ENCODE data around the gene ABCB1.

The ABCB1 gene

GRCh38 chr7:87600130-87601124 lies at the start of gene ABCB1:
TSS of gene ABCB1 (minus strand) at chr7:87600884. CDS start at chr7:87600184, 700 bp downstream.
- H3K9me3 ChIP-seq (ENCODE audit: control insufficient read depth, insufficient read depth, low read length) = no peaks in the 10 kb centered on the region
- no peak within 1 kb of the TSS for H3K9ac ChIP-seq (ENCODE audit: low read depth, low read length)
- no peaks in the 10 kb centered on the region for H3K36me3 ChIP-seq (ENCODE audit: control insufficient read depth, insufficient read depth, low read length)
- H3K27ac ChIP-seq (ENCODE audit: low read depth, low read length) = no peak within 1 kb of the TSS
- H3K4me3 ChIP-seq (ENCODE audit: low read depth, low read length) = peak within 1 kb of the TSS; percentile 56
- H3K4me1 ChIP-seq (ENCODE audit: control insufficient read depth, insufficient read depth, low read length) = no peaks in the 10 kb centered on the region
- peaks cover 46% of the 10 kb centered on the region for H3K27me3 ChIP-seq (ENCODE audit: control insufficient read depth, insufficient read depth, low read length)

DNA sequence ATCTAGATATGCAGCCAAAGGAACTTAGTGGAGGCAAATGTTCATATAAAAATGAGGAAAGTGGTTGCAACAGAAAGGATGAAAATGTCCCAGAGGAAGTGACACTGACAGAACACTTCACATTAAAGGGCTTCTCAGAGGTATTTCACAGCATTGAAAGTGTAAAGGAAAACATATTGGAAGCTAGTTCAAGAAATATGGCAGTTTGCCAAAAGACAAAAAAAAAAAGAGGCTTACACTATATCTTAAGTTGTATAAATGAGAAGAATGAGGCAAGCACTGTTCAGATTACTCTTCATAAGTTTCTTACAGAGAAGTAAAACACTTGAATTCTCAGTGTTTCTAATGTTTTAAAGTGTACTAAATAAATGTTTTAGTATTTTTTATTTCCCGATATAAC lies 47.6 kb upstream of the ABCB1 start:
- no peaks in the 10 kb centered on the region for H3K9me3 ChIP-seq (ENCODE audit: control insufficient read depth, insufficient read depth, low read length)
- no peaks in the 10 kb centered on the region for H3K4me1 ChIP-seq (ENCODE audit: control insufficient read depth, insufficient read depth, low read length)
- no peak overlapping the region for H3K4me3 ChIP-seq (ENCODE audit: low read depth, low read length)
- no peaks in the 10 kb centered on the region for H3K36me3 ChIP-seq (ENCODE audit: control insufficient read depth, insufficient read depth, low read length)
- H3K27ac ChIP-seq (ENCODE audit: low read depth, low read length) = no peak overlapping the region
- no peaks in the 10 kb centered on the region for H3K27me3 ChIP-seq (ENCODE audit: control insufficient read depth, insufficient read depth, low read length)
- no peak overlapping the region for H3K9ac ChIP-seq (ENCODE audit: low read depth, low read length)

DNA sequence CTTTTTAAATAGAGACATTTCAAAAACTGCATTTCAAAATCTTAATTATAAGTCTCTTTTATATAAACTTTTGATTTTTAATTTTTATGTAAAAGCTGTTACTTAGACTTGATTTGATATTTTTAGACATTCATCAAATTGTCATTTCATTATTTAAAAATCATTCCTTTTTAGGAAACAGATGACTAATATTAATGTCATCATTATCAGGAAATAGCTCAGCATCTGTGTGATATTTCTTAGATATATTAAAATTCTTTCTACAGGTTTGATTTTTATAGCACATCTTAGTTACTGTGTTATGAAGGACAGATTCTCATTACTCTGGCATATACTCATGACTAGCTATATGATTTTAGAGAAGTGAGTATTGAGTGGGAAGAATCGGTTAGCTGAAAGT lies 44.8 kb upstream of the ABCB1 start:
- no peak overlapping the region for H3K4me3 ChIP-seq (ENCODE audit: low read depth, low read length)
- H3K27ac ChIP-seq (ENCODE audit: low read depth, low read length) = no peak overlapping the region
- no peaks in the 10 kb centered on the region for H3K27me3 ChIP-seq (ENCODE audit: control insufficient read depth, insufficient read depth, low read length)
- no peaks in the 10 kb centered on the region for H3K4me1 ChIP-seq (ENCODE audit: control insufficient read depth, insufficient read depth, low read length)
- no peaks in the 10 kb centered on the region for H3K9me3 ChIP-seq (ENCODE audit: control insufficient read depth, insufficient read depth, low read length)
- H3K9ac ChIP-seq (ENCODE audit: low read depth, low read length) = no peak overlapping the region
- H3K36me3 ChIP-seq (ENCODE audit: control insufficient read depth, insufficient read depth, low read length) = no peaks in the 10 kb centered on the region

DNA sequence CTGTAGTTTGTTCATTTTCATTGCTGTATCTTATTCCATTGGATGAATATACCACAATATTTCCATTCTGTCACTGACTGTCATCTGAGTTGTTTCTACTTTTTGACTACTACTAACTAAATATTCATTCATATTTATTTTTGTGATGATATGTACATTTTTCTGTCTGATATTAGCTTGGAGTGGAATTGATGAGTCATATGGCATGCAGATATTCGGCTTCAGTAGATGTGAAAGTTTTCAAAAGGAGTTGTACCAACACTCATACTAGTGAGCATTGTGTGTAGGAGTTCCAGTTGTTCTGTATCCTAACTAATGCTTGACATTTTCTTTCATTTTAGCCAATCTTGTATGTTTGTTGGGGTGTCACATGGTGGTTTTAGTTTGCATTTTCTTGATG lies 35.2 kb upstream of the ABCB1 start:
- Histone ChIP-seq H3K27ac (ENCODE audit: low read depth, low read length) (no peak overlapping the region), H3K36me3 (ENCODE audit: control insufficient read depth, insufficient read depth, low read length) (no peaks in the 10 kb centered on the region), H3K9ac (ENCODE audit: low read depth, low read length) (no peak overlapping the region), H3K4me3 (ENCODE audit: low read depth, low read length) (no peak overlapping the region), H3K4me1 (ENCODE audit: control insufficient read depth, insufficient read depth, low read length) (no peaks in the 10 kb centered on the region), H3K9me3 (ENCODE audit: control insufficient read depth, insufficient read depth, low read length) (no peaks in the 10 kb centered on the region), H3K27me3 (ENCODE audit: control insufficient read depth, insufficient read depth, low read length) (no peaks in the 10 kb centered on the region)

DNA sequence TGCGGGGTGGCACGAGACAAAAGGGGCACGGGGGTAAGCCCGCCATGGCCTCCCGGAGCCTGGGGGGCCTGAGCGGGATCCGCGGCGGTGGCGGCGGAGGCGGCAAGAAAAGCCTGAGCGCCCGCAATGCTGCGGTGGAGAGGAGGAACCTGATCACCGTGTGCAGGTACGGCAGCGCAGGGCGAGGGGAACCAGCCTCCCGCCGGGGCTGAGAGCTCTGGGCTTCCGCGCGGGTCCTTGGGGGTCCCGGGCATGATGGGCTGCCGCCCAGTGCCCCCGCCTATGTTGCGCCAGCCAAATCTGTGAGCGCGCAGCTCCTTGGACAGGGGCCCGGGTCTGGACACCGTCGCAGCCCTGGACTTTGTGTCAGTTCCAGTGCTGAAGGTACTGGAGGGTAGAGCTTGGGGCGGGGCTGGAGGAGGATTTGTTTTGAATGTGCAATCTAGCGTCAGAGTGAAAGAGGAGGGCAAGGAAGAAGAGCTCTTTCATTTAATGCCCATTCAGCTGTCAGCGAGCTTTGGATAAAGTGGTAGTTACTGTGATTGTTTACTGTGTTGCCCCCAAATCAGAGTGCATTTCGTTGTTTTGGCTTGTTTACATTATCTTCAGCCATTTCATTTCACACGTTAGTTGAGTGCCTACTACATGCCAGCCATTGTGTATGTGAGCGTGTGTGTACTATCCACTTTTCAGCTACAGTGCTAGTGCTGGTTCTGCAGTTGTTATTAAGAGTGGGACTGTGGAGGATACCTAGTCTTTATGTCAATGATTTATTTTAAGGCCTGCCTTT lies 28.3 kb upstream of the ABCB1 start:
- H3K36me3 ChIP-seq (ENCODE audit: control insufficient read depth, insufficient read depth, low read length) = no peaks in the 10 kb centered on the region
- H3K9ac ChIP-seq (ENCODE audit: low read depth, low read length) = no peak overlapping the region

GRCh38 chr7:87627634-87627994 lies 26.9 kb upstream of the ABCB1 start:
- Histone ChIP-seq H3K9ac (ENCODE audit: low read depth, low read length) (no peak overlapping the region), H3K27me3 (ENCODE audit: control insufficient read depth, insufficient read depth, low read length) (peaks cover 36% of the 10 kb centered on the region), H3K9me3 (ENCODE audit: control insufficient read depth, insufficient read depth, low read length) (no peaks in the 10 kb centered on the region), H3K27ac (ENCODE audit: low read depth, low read length) (no peak overlapping the region), H3K4me3 (ENCODE audit: low read depth, low read length) (peak overlapping the region; percentile 73), H3K36me3 (ENCODE audit: control insufficient read depth, insufficient read depth, low read length) (no peaks in the 10 kb centered on the region), H3K4me1 (ENCODE audit: control insufficient read depth, insufficient read depth, low read length) (no peaks in the 10 kb centered on the region)

More for the DNA sequence above, 28.3 kb upstream of the ABCB1 start:
- no peak overlapping the region for H3K27ac ChIP-seq (ENCODE audit: low read depth, low read length)
- no peaks in the 10 kb centered on the region for H3K9me3 ChIP-seq (ENCODE audit: control insufficient read depth, insufficient read depth, low read length)
- peaks cover 36% of the 10 kb centered on the region for H3K27me3 ChIP-seq (ENCODE audit: control insufficient read depth, insufficient read depth, low read length)
- H3K4me3 ChIP-seq (ENCODE audit: low read depth, low read length) = peak overlapping the region; percentile 73
- no peaks in the 10 kb centered on the region for H3K4me1 ChIP-seq (ENCODE audit: control insufficient read depth, insufficient read depth, low read length)

DNA sequence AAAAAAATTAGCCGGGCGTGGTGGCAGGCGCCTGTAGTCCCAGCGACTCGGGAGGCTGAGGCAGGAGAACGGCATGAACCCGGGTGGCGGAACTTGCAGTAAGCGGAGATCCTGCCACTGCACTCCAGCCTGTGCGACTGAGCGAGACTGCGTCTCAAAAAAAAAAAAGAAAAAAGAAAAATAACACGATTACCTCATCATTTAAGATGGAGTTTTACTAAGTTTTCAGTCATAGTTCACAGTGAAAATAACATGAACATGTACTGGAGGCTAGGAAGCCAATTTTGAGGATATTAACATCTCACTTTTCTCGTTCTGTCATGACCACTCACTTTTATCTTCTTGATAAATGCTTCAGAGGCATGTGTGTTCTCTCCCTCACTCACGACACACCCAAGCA lies 24.4 kb upstream of the ABCB1 start:
- no peaks in the 10 kb centered on the region for H3K36me3 ChIP-seq (ENCODE audit: control insufficient read depth, insufficient read depth, low read length)
- H3K9me3 ChIP-seq (ENCODE audit: control insufficient read depth, insufficient read depth, low read length) = no peaks in the 10 kb centered on the region
- H3K4me3 ChIP-seq (ENCODE audit: low read depth, low read length) = no peak overlapping the region
- H3K9ac ChIP-seq (ENCODE audit: low read depth, low read length) = no peak overlapping the region
- H3K27me3 ChIP-seq (ENCODE audit: control insufficient read depth, insufficient read depth, low read length) = peaks cover 32% of the 10 kb centered on the region
- H3K27ac ChIP-seq (ENCODE audit: low read depth, low read length) = no peak overlapping the region
- no peaks in the 10 kb centered on the region for H3K4me1 ChIP-seq (ENCODE audit: control insufficient read depth, insufficient read depth, low read length)

GRCh38 chr7:87624628-87625027 lies 23.9 kb upstream of the ABCB1 start:
- Histone ChIP-seq H3K9me3 (ENCODE audit: control insufficient read depth, insufficient read depth, low read length) (no peaks in the 10 kb centered on the region), H3K4me1 (ENCODE audit: control insufficient read depth, insufficient read depth, low read length) (no peaks in the 10 kb centered on the region), H3K9ac (ENCODE audit: low read depth, low read length) (no peak overlapping the region), H3K27ac (ENCODE audit: low read depth, low read length) (no peak overlapping the region), H3K4me3 (ENCODE audit: low read depth, low read length) (no peak overlapping the region), H3K27me3 (ENCODE audit: control insufficient read depth, insufficient read depth, low read length) (peaks cover 27% of the 10 kb centered on the region), H3K36me3 (ENCODE audit: control insufficient read depth, insufficient read depth, low read length) (no peaks in the 10 kb centered on the region)

DNA sequence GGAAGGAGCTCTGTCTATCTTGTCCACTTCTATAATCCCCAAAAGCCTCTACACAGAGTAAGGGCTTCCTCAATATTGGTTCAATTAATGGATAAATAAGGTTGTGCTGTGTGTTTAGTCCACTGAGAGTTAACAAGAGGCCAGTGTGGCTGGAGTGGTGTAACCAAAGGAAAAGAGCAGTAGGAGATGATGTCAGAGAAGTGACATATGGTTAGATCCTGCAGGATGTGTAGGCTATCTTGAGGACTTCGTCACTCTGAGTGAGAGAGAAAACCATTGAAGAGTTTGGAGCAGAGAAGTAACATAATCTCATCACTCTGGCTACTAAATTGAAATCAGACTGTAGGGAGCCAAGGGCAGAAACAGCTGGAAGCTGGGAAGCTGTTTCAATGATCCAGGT lies 14.5 kb upstream of the ABCB1 start:
- H3K9ac ChIP-seq (ENCODE audit: low read depth, low read length) = no peak overlapping the region
- H3K27me3 ChIP-seq (ENCODE audit: control insufficient read depth, insufficient read depth, low read length) = no peaks in the 10 kb centered on the region
- H3K36me3 ChIP-seq (ENCODE audit: control insufficient read depth, insufficient read depth, low read length) = no peaks in the 10 kb centered on the region
- no peak overlapping the region for H3K27ac ChIP-seq (ENCODE audit: low read depth, low read length)
- no peaks in the 10 kb centered on the region for H3K4me1 ChIP-seq (ENCODE audit: control insufficient read depth, insufficient read depth, low read length)
- no peaks in the 10 kb centered on the region for H3K9me3 ChIP-seq (ENCODE audit: control insufficient read depth, insufficient read depth, low read length)
- H3K4me3 ChIP-seq (ENCODE audit: low read depth, low read length) = no peak overlapping the region

DNA sequence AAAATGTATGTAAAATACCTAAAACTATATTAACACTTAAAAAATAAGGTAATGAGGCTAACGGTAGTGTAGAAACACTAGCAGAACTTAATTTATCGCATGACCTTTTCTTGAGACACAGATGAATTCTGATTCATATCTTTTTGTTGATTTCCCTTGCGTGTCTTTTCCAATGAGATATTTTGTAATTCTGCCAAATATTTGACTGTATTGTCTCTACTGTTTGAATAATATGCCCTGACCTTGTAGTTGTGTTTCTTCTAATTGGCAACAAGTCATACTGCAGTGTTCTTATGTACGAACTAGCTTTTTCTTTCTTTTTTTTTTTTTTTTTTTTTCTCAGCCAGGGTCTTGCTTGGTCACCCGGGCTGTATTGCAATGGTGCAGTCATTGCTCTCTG lies 9.2 kb upstream of the ABCB1 start:
- H3K9me3 ChIP-seq (ENCODE audit: control insufficient read depth, insufficient read depth, low read length) = no peaks in the 10 kb centered on the region
- H3K9ac ChIP-seq (ENCODE audit: low read depth, low read length) = no peak overlapping the region
- no peaks in the 10 kb centered on the region for H3K36me3 ChIP-seq (ENCODE audit: control insufficient read depth, insufficient read depth, low read length)
- H3K4me1 ChIP-seq (ENCODE audit: control insufficient read depth, insufficient read depth, low read length) = no peaks in the 10 kb centered on the region
- H3K27ac ChIP-seq (ENCODE audit: low read depth, low read length) = no peak overlapping the region
- H3K27me3 ChIP-seq (ENCODE audit: control insufficient read depth, insufficient read depth, low read length) = no peaks in the 10 kb centered on the region
- no peak overlapping the region for H3K4me3 ChIP-seq (ENCODE audit: low read depth, low read length)

- H3K9ac ChIP-seq (ENCODE audit: low read depth, low read length) = no peak overlapping the region
- no peaks in the 10 kb centered on the region for H3K4me1 ChIP-seq (ENCODE audit: control insufficient read depth, insufficient read depth, low read length)
- H3K27me3 ChIP-seq (ENCODE audit: control insufficient read depth, insufficient read depth, low read length) = no peaks in the 10 kb centered on the region
- H3K4me3 ChIP-seq (ENCODE audit: low read depth, low read length) = no peak overlapping the region
- H3K36me3 ChIP-seq (ENCODE audit: control insufficient read depth, insufficient read depth, low read length) = no peaks in the 10 kb centered on the region
- no peaks in the 10 kb centered on the region for H3K9me3 ChIP-seq (ENCODE audit: control insufficient read depth, insufficient read depth, low read length)
- no peak overlapping the region for H3K27ac ChIP-seq (ENCODE audit: low read depth, low read length)
These were observed 7.7 kb upstream of the ABCB1 start for GRCh38 chr7:87608431-87608830.
